ENCODE results near the gene CETP. TPM values are rescaled to one million over a fixed set of nuclear protein-coding genes. Genes with fewer than 3 reads are reported as not detected.

CETP gene
- total and polyA plus RNA-seq, 2 of the 13 experiments (the other 11 are each of a cell fraction or from before 2014, with no cell fraction given): 0.31 to 9.8 TPM

GRCh38 chr16:56975714-56976113 lies 14.0 kb downstream of the CETP start (continued):
- no peak for TF ChIP-seq CHD2 (IDR thresholded peaks at IDR 0.05; ENCODE audit: low read depth, low read length)
- TF ChIP-seq SIN3A (IDR thresholded peaks at IDR 0.05; ENCODE audit: borderline replicate concordance, low read depth, low read length): no peak
- no peak for TF ChIP-seq TIGD3 (CRISPR knock-in tag; IDR thresholded peaks at IDR 0.05; ENCODE audit: borderline replicate concordance)

- TF ChIP-seq ZSCAN20 (CRISPR knock-in tag; IDR thresholded peaks at IDR 0.05; ENCODE audit: borderline replicate concordance): no peak
- Histone ChIP-seq H3K4me2 (ENCODE audit: low read depth, low read length) (no peak overlapping the region), H3K4me1 (ENCODE audit: insufficient read depth, low read length) (peaks cover 17% of the 10 kb centered on the region), H3K9ac (ENCODE audit: insufficient read depth, low read depth, low read length) (no peak overlapping the region), H3K27ac (ENCODE audit: extremely low read length, insufficient read depth, low read length) (no peak overlapping the region), H3K27me3 (ENCODE audit: control insufficient read depth in 1 of 2, insufficient read depth in 2 of 2, low read length in 2 of 2) (peaks cover 1 to 35% of the 10 kb centered on the region in 2 experiments; a peak in 3 of 5 replicates), H2AFZ (ENCODE audit: low read length) (no peak overlapping the region), H3K36me3 (replicated peaks in 1 of 2; ENCODE audit: control insufficient read depth in 1 of 2, insufficient read depth in 2 of 2, low read length in 2 of 2) (no peaks in the 10 kb centered on the region), H3K79me2 (ENCODE audit: insufficient read depth, low read length) (no peaks in the 10 kb centered on the region), H3K4me3 (replicated peaks in 1 of 3; ENCODE audit: insufficient read depth in 1 of 3, low read depth in 2 of 3, low read length in 3 of 3) (no peak overlapping the region), H3K9me3 (ENCODE audit: low read length) (no peaks in the 10 kb centered on the region), H4K20me1 (ENCODE audit: insufficient read depth, low read length) (no peaks in the 10 kb centered on the region)
- no TSS peak for BruUV-seq (replicated peaks)
- ChIA-PET CTCF (ENCODE audit: low intra/inter-chr PET ratio, low total read pairs) (no interaction called here), POLR2A (interaction anchor here (0.7 to 1.8 kb wide), 2 partner anchors 10 to 12 kb away, joined by 3 to 4 read pairs; partner anchors contain the start of gene NLRC5)
- ATAC-seq (no peak), DNase-seq (ENCODE audit: low spot score) (no peak), FAIRE-seq (no peak)
- in situ Hi-C loops (cut with HindIII; ENCODE audit: extremely low pct_ligation_motif_present, low pct_unique_long_range_greater_than_20kb): no loop called here
- WGBS (ENCODE audit: low lambda C conversion rate): 57% methylated on average over 6 of the region's 6 CpGs
- intact Hi-C loops (cut with micrococcal nuclease; ENCODE audit: unreplicated experiment): no loop called here
Measured at GRCh38 chr16:56977216-56977615, 15.5 kb downstream of the CETP start.

- BruUV-seq (replicated peaks): no TSS peak
- ChIA-PET CTCF (ENCODE audit: low intra/inter-chr PET ratio, low total read pairs) (no interaction called here), POLR2A (no interaction called here)
- TF ChIP-seq MNT (IDR thresholded peaks at IDR 0.05) (peak; percentile 76), ZNF564 (CRISPR knock-in tag; IDR thresholded peaks at IDR 0.05) (no peak), ZNF629 (CRISPR knock-in tag; conservative IDR thresholded peaks at IDR 0.05) (peak; percentile 87)
- no peak overlapping the region for H3K4me3 ChIP-seq (replicated peaks in 1 of 3; ENCODE audit: insufficient read depth in 1 of 3, low read depth in 2 of 3, low read length in 3 of 3)
- H3K79me2 ChIP-seq (ENCODE audit: insufficient read depth, low read length): no peaks in the 10 kb centered on the region
- intact Hi-C loops (cut with micrococcal nuclease; ENCODE audit: unreplicated experiment) (no loop called here), in situ Hi-C loops (cut with HindIII; ENCODE audit: extremely low pct_ligation_motif_present, low pct_unique_long_range_greater_than_20kb) (no loop called here)
- DNase-seq (ENCODE audit: low spot score) (no peak), ATAC-seq (no peak), FAIRE-seq (no peak)
- H3K4me1 ChIP-seq (ENCODE audit: insufficient read depth, low read length): peaks cover 14% of the 10 kb centered on the region
- H4K20me1 ChIP-seq (ENCODE audit: insufficient read depth, low read length): no peaks in the 10 kb centered on the region
- H3K9me3 ChIP-seq (ENCODE audit: low read length): no peaks in the 10 kb centered on the region
- WGBS (ENCODE audit: low lambda C conversion rate): 55% methylated on average over 11 of the region's 11 CpGs
- H3K27me3 ChIP-seq (ENCODE audit: control insufficient read depth in 1 of 2, insufficient read depth in 2 of 2, low read length in 2 of 2): peaks cover 1 to 35% of the 10 kb centered on the region in 2 experiments; a peak in 3 of 5 replicates
- H3K36me3 ChIP-seq (replicated peaks in 1 of 2; ENCODE audit: control insufficient read depth in 1 of 2, insufficient read depth in 2 of 2, low read length in 2 of 2): no peaks in the 10 kb centered on the region
- H2AFZ ChIP-seq (ENCODE audit: low read length): no peak overlapping the region
- H3K4me2 ChIP-seq (ENCODE audit: low read depth, low read length): no peak overlapping the region
- H3K9ac ChIP-seq (ENCODE audit: insufficient read depth, low read depth, low read length): no peak overlapping the region
- H3K27ac ChIP-seq (ENCODE audit: extremely low read length, insufficient read depth, low read length): no peak overlapping the region
Measured at GRCh38 chr16:56977823-56978430, 16.2 kb downstream of the CETP start.
